Right lobe of liver (tissue), 4 donors: Measurements from ENCODE around the gene SLC8A1.

ENCODE experiments used
- POLR2A ChIP-seq: fragments of 450-650 bp; IDR thresholded peaks from one replicate; pipeline ENCODE4 v1.6.1; 2017; ENCODE audit warnings: antibody characterized with exemption, mild to moderate bottlenecking
- TF ChIP-seq, protein P1 (sequence below), 4 donors: fragments of 200-600 bp in 3 of 4; fragments of 450-650 bp in 1 of 4; IDR thresholded peaks; one replicate each; pipeline versions ENCODE4 v1.5.1 to v1.8.0; 2016 to 2022; ENCODE audit warnings: antibody characterized with exemption in 4 of 4, mild to moderate bottlenecking in 2 of 4
- donor health status: DM: no; HTN: no; CAD: no.
- donor health status: DM: no; HTN: no; CAD: no.
- donor health status: DM: no; HTN: yes; CAD: no.

DNA sequence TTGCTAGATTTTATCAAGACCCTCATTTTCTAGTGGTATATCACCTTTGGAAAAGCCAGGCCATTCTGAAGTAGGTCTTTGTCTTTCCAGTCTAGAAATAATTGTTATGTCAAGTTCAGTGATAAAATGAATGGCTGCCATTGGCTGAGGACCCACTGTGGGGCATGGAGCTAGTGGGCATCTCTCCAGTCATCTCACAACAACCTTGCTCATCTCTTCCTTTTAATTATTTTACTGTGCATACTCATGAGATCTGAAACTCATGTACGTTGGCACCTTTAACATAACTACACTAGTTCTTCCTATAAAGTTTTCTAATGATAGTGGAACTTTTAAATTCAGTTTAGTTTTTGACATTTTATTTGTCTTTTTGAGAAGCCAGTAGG, 240.9 kb downstream of the SLC8A1 start:
- TF ChIP-seq, protein P1, sequence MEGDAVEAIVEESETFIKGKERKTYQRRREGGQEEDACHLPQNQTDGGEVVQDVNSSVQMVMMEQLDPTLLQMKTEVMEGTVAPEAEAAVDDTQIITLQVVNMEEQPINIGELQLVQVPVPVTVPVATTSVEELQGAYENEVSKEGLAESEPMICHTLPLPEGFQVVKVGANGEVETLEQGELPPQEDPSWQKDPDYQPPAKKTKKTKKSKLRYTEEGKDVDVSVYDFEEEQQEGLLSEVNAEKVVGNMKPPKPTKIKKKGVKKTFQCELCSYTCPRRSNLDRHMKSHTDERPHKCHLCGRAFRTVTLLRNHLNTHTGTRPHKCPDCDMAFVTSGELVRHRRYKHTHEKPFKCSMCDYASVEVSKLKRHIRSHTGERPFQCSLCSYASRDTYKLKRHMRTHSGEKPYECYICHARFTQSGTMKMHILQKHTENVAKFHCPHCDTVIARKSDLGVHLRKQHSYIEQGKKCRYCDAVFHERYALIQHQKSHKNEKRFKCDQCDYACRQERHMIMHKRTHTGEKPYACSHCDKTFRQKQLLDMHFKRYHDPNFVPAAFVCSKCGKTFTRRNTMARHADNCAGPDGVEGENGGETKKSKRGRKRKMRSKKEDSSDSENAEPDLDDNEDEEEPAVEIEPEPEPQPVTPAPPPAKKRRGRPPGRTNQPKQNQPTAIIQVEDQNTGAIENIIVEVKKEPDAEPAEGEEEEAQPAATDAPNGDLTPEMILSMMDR (IDR thresholded peaks at IDR 0.05), result no peak
- no peak for TF ChIP-seq POLR2A
